ENCODE measurements around the gene SAMMSON. TPM values are rescaled to one million over a fixed set of nuclear protein-coding genes. Genes with fewer than 3 reads are reported as not detected.

SAMMSON gene
- total and polyA plus RNA-seq, 2 of the 4 experiments (the other 2 are of a cell fraction): not detected

DNA sequence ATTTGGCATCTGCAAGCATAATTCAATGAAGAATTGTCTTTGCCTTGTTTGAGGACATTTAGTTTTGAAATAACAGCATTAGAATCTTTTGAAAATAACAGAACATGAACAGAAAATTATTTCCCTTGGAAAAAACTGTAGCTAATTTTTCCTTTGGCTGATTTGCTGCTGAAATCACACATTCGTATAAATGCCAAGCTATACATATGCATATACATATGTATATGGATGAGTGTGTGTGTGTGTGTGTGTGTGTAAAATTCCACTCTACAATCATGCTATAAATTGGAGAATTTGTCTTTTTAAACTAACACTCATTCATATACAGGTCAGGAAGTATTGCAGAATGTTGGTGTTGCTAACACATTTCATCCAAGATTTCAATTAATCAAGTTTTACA, 57.9 kb downstream of the SAMMSON start:
- Histone ChIP-seq H2BK20ac (ENCODE audit: low read depth, low read length) (no peak overlapping the region), H3K27ac (ENCODE audit: insufficient read depth, low read length) (no peak overlapping the region), H3K56ac (ENCODE audit: extremely low read depth, insufficient read depth, low read length) (no peak overlapping the region), H3K4ac (ENCODE audit: low read depth, low read length) (no peak overlapping the region), H3K27me3 (ENCODE audit: control insufficient read depth, insufficient read depth, low read length) (peaks cover 15% of the 10 kb centered on the region), H3K14ac (replicated peaks; ENCODE audit: low read depth, low read length) (no peak overlapping the region), H3K9ac (ENCODE audit: low read depth, low read length) (no peak overlapping the region), H3K4me2 (ENCODE audit: low read depth, low read length) (no peak overlapping the region), H4K5ac (ENCODE audit: low read depth, low read length) (no peak overlapping the region), H2AK5ac (ENCODE audit: low read depth, low read length) (no peak overlapping the region), H2BK15ac (ENCODE audit: low read depth, low read length) (no peak overlapping the region), H2BK5ac (ENCODE audit: low read depth, low read length, poor library complexity, severe bottlenecking) (no peak overlapping the region), H2AFZ (replicated peaks; ENCODE audit: low read length, poor library complexity) (no peak overlapping the region), H3K23ac (ENCODE audit: low read depth, low read length) (no peak overlapping the region), H3K36me3 (ENCODE audit: control insufficient read depth, insufficient read depth, low read length) (no peaks in the 10 kb centered on the region), H4K20me1 (ENCODE audit: insufficient read depth, low read length) (no peaks in the 10 kb centered on the region), H2AK9ac (replicated peaks; ENCODE audit: low read depth, low read length, poor library complexity) (no peak overlapping the region), H3K18ac (ENCODE audit: low read depth, low read length) (no peak overlapping the region), H3K9me3 (ENCODE audit: control insufficient read depth, insufficient read depth, low read length) (no peaks in the 10 kb centered on the region), H3K4me3 (ENCODE audit: insufficient read depth, low read depth, low read length) (no peak overlapping the region), H2BK120ac (ENCODE audit: low read depth, low read length) (no peak overlapping the region), H4K8ac (ENCODE audit: low read depth in 2 of 2, low read length in 2 of 2) (no peak overlapping the region), H4K91ac (ENCODE audit: insufficient read depth, low read depth, low read length) (no peak overlapping the region), H3K79me1 (ENCODE audit: low read depth in 1 of 2, low read length in 2 of 2) (no peaks in the 10 kb centered on the region), H3K9me1 (ENCODE audit: insufficient read depth, low read length) (no peaks in the 10 kb centered on the region), H3K4me1 (ENCODE audit: control insufficient read depth, insufficient read depth, low read length) (no peaks in the 10 kb centered on the region)
- no TSS peak for BruUV-seq (replicated peaks)
- DNase-seq (no peak), ATAC-seq (ENCODE audit: low read depth) (no peak)
- ChIA-PET CTCF (no interaction called here), POLR2A (ENCODE audit: unreplicated experiment) (no interaction called here)
- intact Hi-C loops (cut with micrococcal nuclease) (loop anchor here (1.0 kb wide), 1 partner anchor 17 kb away; no protein-coding TSS in a partner anchor), dilution Hi-C loops (cut with HindIII; ENCODE audit: low sequenced_read_pairs, unreplicated experiment) (no loop called here), in situ Hi-C loops (cut with MboI; ENCODE audit: low sequenced_read_pairs) (loop anchor here (25.0 kb wide), 1 partner anchor 1605 kb away; no protein-coding TSS in a partner anchor)
- TF ChIP-seq RCOR1 (IDR thresholded peaks at IDR 0.05; ENCODE audit: insufficient replicate concordance, low read length): no peak
- no peak for TF ChIP-seq POLR2A (IDR thresholded peaks at IDR 0.05; ENCODE audit: low read depth, low read length)
- TF ChIP-seq FOS (IDR thresholded peaks at IDR 0.05; ENCODE audit: low read depth, low read length): no peak
- TF ChIP-seq SMC3 (IDR thresholded peaks at IDR 0.05; ENCODE audit: low read depth, low read length): no peak
- no peak for TF ChIP-seq RFX5 (IDR thresholded peaks at IDR 0.05; ENCODE audit: low read depth, low read length)
- TF ChIP-seq BHLHE40 (IDR thresholded peaks at IDR 0.05; ENCODE audit: low read depth, low read length): no peak
- TF ChIP-seq, protein P1, sequence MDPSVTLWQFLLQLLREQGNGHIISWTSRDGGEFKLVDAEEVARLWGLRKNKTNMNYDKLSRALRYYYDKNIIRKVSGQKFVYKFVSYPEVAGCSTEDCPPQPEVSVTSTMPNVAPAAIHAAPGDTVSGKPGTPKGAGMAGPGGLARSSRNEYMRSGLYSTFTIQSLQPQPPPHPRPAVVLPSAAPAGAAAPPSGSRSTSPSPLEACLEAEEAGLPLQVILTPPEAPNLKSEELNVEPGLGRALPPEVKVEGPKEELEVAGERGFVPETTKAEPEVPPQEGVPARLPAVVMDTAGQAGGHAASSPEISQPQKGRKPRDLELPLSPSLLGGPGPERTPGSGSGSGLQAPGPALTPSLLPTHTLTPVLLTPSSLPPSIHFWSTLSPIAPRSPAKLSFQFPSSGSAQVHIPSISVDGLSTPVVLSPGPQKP (IDR thresholded peaks at IDR 0.05; ENCODE audit: borderline replicate concordance, low read depth, low read length): no peak
- TF ChIP-seq, protein P2, sequence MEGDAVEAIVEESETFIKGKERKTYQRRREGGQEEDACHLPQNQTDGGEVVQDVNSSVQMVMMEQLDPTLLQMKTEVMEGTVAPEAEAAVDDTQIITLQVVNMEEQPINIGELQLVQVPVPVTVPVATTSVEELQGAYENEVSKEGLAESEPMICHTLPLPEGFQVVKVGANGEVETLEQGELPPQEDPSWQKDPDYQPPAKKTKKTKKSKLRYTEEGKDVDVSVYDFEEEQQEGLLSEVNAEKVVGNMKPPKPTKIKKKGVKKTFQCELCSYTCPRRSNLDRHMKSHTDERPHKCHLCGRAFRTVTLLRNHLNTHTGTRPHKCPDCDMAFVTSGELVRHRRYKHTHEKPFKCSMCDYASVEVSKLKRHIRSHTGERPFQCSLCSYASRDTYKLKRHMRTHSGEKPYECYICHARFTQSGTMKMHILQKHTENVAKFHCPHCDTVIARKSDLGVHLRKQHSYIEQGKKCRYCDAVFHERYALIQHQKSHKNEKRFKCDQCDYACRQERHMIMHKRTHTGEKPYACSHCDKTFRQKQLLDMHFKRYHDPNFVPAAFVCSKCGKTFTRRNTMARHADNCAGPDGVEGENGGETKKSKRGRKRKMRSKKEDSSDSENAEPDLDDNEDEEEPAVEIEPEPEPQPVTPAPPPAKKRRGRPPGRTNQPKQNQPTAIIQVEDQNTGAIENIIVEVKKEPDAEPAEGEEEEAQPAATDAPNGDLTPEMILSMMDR (conservative IDR thresholded peaks at IDR 0.05; ENCODE audit: low read depth, low read length): no peak
- TF ChIP-seq NFE2L2 (IDR thresholded peaks at IDR 0.05; ENCODE audit: low read depth, low read length): no peak
- TF ChIP-seq MXI1 (IDR thresholded peaks at IDR 0.05; ENCODE audit: borderline replicate concordance, low read depth, low read length): no peak
- TF ChIP-seq MAFK (IDR thresholded peaks at IDR 0.05; ENCODE audit: low read depth, low read length): no peak
- TF ChIP-seq MAZ (IDR thresholded peaks at IDR 0.05; ENCODE audit: borderline replicate concordance, low read depth, low read length): no peak
- no peak for TF ChIP-seq RAD21 (IDR thresholded peaks at IDR 0.05; ENCODE audit: low read length)
- no peak for TF ChIP-seq CEBPB (IDR thresholded peaks at IDR 0.05; ENCODE audit: low read depth, low read length)
- TF ChIP-seq CHD1 (IDR thresholded peaks at IDR 0.05; ENCODE audit: low read depth, low read length): no peak
- WGBS, 2 experiments (ENCODE audit: extremely low coverage in 2 of 2, insufficient read length in 1 of 2): no CpG with 5 or more reads among the region's 1 CpG
